Measurements from ENCODE around the gene POLE3. TPM values are rescaled to one million over a fixed set of nuclear protein-coding genes. Genes with fewer than 3 reads are reported as not detected.
A peak's percentile ranks its signal among the peaks of the same experiment; 100 is the strongest.
"Not testable (repeated sequence)": the region's sequence is repeated elsewhere in the genome, so short reads cannot be mapped to it uniquely, and the experiment has no call there.

The POLE3 gene
- total and polyA plus RNA-seq, 4 donors: 21.7 to 42.9 (median 28.4) TPM

GRCh38 chr9:113368982-113369854 is 41.3 kb downstream of the POLE3 start:
- ATAC-seq (ENCODE audit: insufficient read depth, low FRiP score) (no peak), DNase-seq (no peak)
- 74 to 82% methylated on average over 13 of the region's 13 CpGs for WGBS, 2 donors
- no peak overlapping the region for H3K9ac ChIP-seq (ENCODE audit: insufficient read depth in 1 of 2, low read length in 2 of 2)
- no peaks in the 10 kb centered on the region for H3K9me3 ChIP-seq (ENCODE audit: control insufficient read depth in 4 of 4, insufficient read depth in 3 of 4, low read length in 3 of 4)
- H3K4me1 ChIP-seq (ENCODE audit: control insufficient read depth in 5 of 5, insufficient read depth in 5 of 5, low read length in 5 of 5): no peaks in the 10 kb centered on the region
- no peak overlapping the region for H3K4me3 ChIP-seq
- peaks cover 5 to 16% (median 8%) of the 10 kb centered on the region in 4 donors for H3K36me3 ChIP-seq (ENCODE audit: control insufficient read depth in 4 of 4, insufficient read depth in 4 of 4, low read length in 4 of 4)
- no peak overlapping the region for H3K27ac ChIP-seq (ENCODE audit: low read depth in 1 of 2, low read length in 1 of 2)
- TF ChIP-seq CTCF (IDR thresholded peaks at IDR 0.05; ENCODE audit: control extremely low read depth, extremely low read depth): no peak
- H3K27me3 ChIP-seq (ENCODE audit: control insufficient read depth in 3 of 3, insufficient read depth in 3 of 3, low read length in 2 of 3): no peaks in the 10 kb centered on the region

GRCh38 chr9:113368348-113368981 is 42.0 kb downstream of the POLE3 start:
- 90 to 94% methylated on average over 5 of the region's 5 CpGs for WGBS, 2 donors

GRCh38 chr9:113365652-113366051 is 44.8 kb downstream of the POLE3 start:
- not testable (repeated sequence) for H3K36me3 ChIP-seq (ENCODE audit: control insufficient read depth in 4 of 4, insufficient read depth in 4 of 4, low read length in 4 of 4); H3K27ac ChIP-seq (ENCODE audit: low read depth in 1 of 2, low read length in 1 of 2); H3K9ac ChIP-seq (ENCODE audit: insufficient read depth in 1 of 2, low read length in 2 of 2); H3K4me3 ChIP-seq; H3K27me3 ChIP-seq (ENCODE audit: control insufficient read depth in 3 of 3, insufficient read depth in 3 of 3, low read length in 2 of 3); H3K9me3 ChIP-seq (ENCODE audit: control insufficient read depth in 4 of 4, insufficient read depth in 3 of 4, low read length in 3 of 4); DNase-seq; ATAC-seq (ENCODE audit: insufficient read depth, low FRiP score); H3K4me1 ChIP-seq (ENCODE audit: control insufficient read depth in 5 of 5, insufficient read depth in 5 of 5, low read length in 5 of 5)
- 29 to 65% methylated on average over 3 of the region's 3 CpGs for WGBS, 2 donors

More at GRCh38 chr9:113368348-113368981, 42.0 kb downstream of the POLE3 start:
- Histone ChIP-seq H3K27ac (ENCODE audit: low read depth in 1 of 2, low read length in 1 of 2) (no peak overlapping the region), H3K9me3 (ENCODE audit: control insufficient read depth in 4 of 4, insufficient read depth in 3 of 4, low read length in 3 of 4) (no peaks in the 10 kb centered on the region), H3K4me1 (ENCODE audit: control insufficient read depth in 5 of 5, insufficient read depth in 5 of 5, low read length in 5 of 5) (no peaks in the 10 kb centered on the region), H3K36me3 (ENCODE audit: control insufficient read depth in 4 of 4, insufficient read depth in 4 of 4, low read length in 4 of 4) (peaks cover 3 to 9% (median 4%) of the 10 kb centered on the region in 4 donors), H3K9ac (ENCODE audit: insufficient read depth in 1 of 2, low read length in 2 of 2) (no peak overlapping the region), H3K27me3 (ENCODE audit: control insufficient read depth in 3 of 3, insufficient read depth in 3 of 3, low read length in 2 of 3) (no peaks in the 10 kb centered on the region), H3K4me3 (no peak overlapping the region)
- TF ChIP-seq CTCF (IDR thresholded peaks at IDR 0.05; ENCODE audit: control extremely low read depth, extremely low read depth): no peak
- ATAC-seq (ENCODE audit: insufficient read depth, low FRiP score) (no peak), DNase-seq (no peak)

GRCh38 chr9:113364951-113365350 is 45.5 kb downstream of the POLE3 start:
- ATAC-seq (ENCODE audit: insufficient read depth, low FRiP score) (no peak), DNase-seq (peak in 1 of 3 donors; percentile 10)
- Histone ChIP-seq H3K4me1 (ENCODE audit: control insufficient read depth in 5 of 5, insufficient read depth in 5 of 5, low read length in 5 of 5) (no peaks in the 10 kb centered on the region), H3K36me3 (ENCODE audit: control insufficient read depth in 4 of 4, insufficient read depth in 4 of 4, low read length in 4 of 4) (no peaks in the 10 kb centered on the region), H3K27me3 (ENCODE audit: control insufficient read depth in 3 of 3, insufficient read depth in 3 of 3, low read length in 2 of 3) (no peaks in the 10 kb centered on the region), H3K27ac (ENCODE audit: low read depth in 1 of 2, low read length in 1 of 2) (no peak overlapping the region), H3K4me3 (no peak overlapping the region), H3K9ac (ENCODE audit: insufficient read depth in 1 of 2, low read length in 2 of 2) (no peak overlapping the region), H3K9me3 (ENCODE audit: control insufficient read depth in 4 of 4, insufficient read depth in 3 of 4, low read length in 3 of 4) (no peaks in the 10 kb centered on the region)
- no peak for TF ChIP-seq CTCF (IDR thresholded peaks at IDR 0.05; ENCODE audit: control extremely low read depth, extremely low read depth)
- 36 to 51% methylated on average over 1 of the region's 1 CpG for WGBS, 2 donors

Measured in lung (tissue), 12 donors.